ENCODE measurements around the gene KATNB1.

Gene KATNB1

GRCh38 chr16:57735755-57736418 lies at the start of gene KATNB1:
KATNB1 (plus strand) TSS chr16:57735770; CDS start chr16:57737244, 1,474 bp downstream.
- no peak for DNase-seq (ENCODE audit: low read depth)

- no peak for DNase-seq (ENCODE audit: low read depth)
Measured at GRCh38 chr16:57686577-57686976, 49.0 kb upstream of the KATNB1 start.

- no peak for DNase-seq (ENCODE audit: low read depth)
Measured at GRCh38 chr16:57687363-57687929, 48.1 kb upstream of the KATNB1 start.

- DNase-seq (ENCODE audit: low read depth): no peak
Measured at GRCh38 chr16:57688487-57688986, 47.0 kb upstream of the KATNB1 start.

GRCh38 chr16:57688987-57689761 lies 46.4 kb upstream of the KATNB1 start:
- no peak for DNase-seq (ENCODE audit: low read depth)

- DNase-seq (ENCODE audit: low read depth): peak; percentile 3
Measured at GRCh38 chr16:57689762-57690558, 45.6 kb upstream of the KATNB1 start.

- no peak for DNase-seq (ENCODE audit: low read depth)
Measured at GRCh38 chr16:57690782-57691471, 44.6 kb upstream of the KATNB1 start.

- no peak for DNase-seq (ENCODE audit: low read depth)
Measured at GRCh38 chr16:57692636-57693035, 42.9 kb upstream of the KATNB1 start.

GRCh38 chr16:57693550-57693949 lies 42.0 kb upstream of the KATNB1 start:
- no peak for DNase-seq (ENCODE audit: low read depth)

- DNase-seq (ENCODE audit: low read depth): no peak
Measured at GRCh38 chr16:57694231-57694724, 41.3 kb upstream of the KATNB1 start.

GRCh38 chr16:57694725-57695679 lies 40.6 kb upstream of the KATNB1 start, which contains the start of gene DRC7:
DRC7 (plus strand) TSS chr16:57694806; CDS start chr16:57697950, 3,144 bp downstream.
- DNase-seq (ENCODE audit: low read depth): no peak

GRCh38 chr16:57695680-57696069 lies 39.9 kb upstream of the KATNB1 start:
- DNase-seq (ENCODE audit: low read depth): no peak

- no peak for DNase-seq (ENCODE audit: low read depth)
Measured at GRCh38 chr16:57696240-57696639, 39.3 kb upstream of the KATNB1 start.

GRCh38 chr16:57697896-57698537 lies 37.6 kb upstream of the KATNB1 start:
- no peak for DNase-seq (ENCODE audit: low read depth)

GRCh38 chr16:57698812-57699405 lies 36.7 kb upstream of the KATNB1 start:
- DNase-seq (ENCODE audit: low read depth): no peak

GRCh38 chr16:57699481-57699880 lies 36.1 kb upstream of the KATNB1 start:
- DNase-seq (ENCODE audit: low read depth): no peak

GRCh38 chr16:57699899-57700298 lies 35.7 kb upstream of the KATNB1 start:
- no peak for DNase-seq (ENCODE audit: low read depth)

- DNase-seq (ENCODE audit: low read depth): no peak
Measured at GRCh38 chr16:57700781-57701551, 34.6 kb upstream of the KATNB1 start.
